Fibroblast of skin of scalp (primary cell): ENCODE results near the gene GMCL2.
"Not testable (repeated sequence)": the region's sequence is repeated elsewhere in the genome, so short reads cannot be mapped to it uniquely, and the experiment has no call there.

Experiments used
- DNase-seq: peaks from one replicate; pipeline ENCODE4 v3.0.0-alpha.2; 2013

Gene GMCL2

GRCh38 chr5:178204935-178205748, 18.0 kb upstream of the GMCL2 start:
- DNase-seq = peak; percentile 79

- DNase-seq = peak; percentile 96
These were observed 17.2 kb upstream of the GMCL2 start, which contains the start of gene HNRNPAB for GRCh38 chr5:178204182-178204934. HNRNPAB (plus strand) TSS chr5:178204533; CDS start chr5:178204838, 305 bp downstream.

GRCh38 chr5:178203670-178204181, 16.6 kb upstream of the GMCL2 start:
- no peak for DNase-seq

GRCh38 chr5:178202541-178202940, 15.4 kb upstream of the GMCL2 start:
- DNase-seq = no peak

- DNase-seq = no peak
These were observed 14.7 kb upstream of the GMCL2 start for GRCh38 chr5:178201927-178202235.

- no peak for DNase-seq
These were observed 14.2 kb upstream of the GMCL2 start for GRCh38 chr5:178201221-178201926.

GRCh38 chr5:178199581-178200434, 12.6 kb upstream of the GMCL2 start:
- DNase-seq = no peak

GRCh38 chr5:178198706-178199105, 11.5 kb upstream of the GMCL2 start:
- DNase-seq = no peak

GRCh38 chr5:178198151-178198550, 11.0 kb upstream of the GMCL2 start:
- not testable (repeated sequence) for DNase-seq

GRCh38 chr5:178196986-178197385, 9.8 kb upstream of the GMCL2 start:
- no peak for DNase-seq

GRCh38 chr5:178196281-178196812, 9.2 kb upstream of the GMCL2 start:
- peak; percentile 42 for DNase-seq

- no peak for DNase-seq
These were observed 6.9 kb upstream of the GMCL2 start for GRCh38 chr5:178194026-178194425.

GRCh38 chr5:178193251-178193809, 6.2 kb upstream of the GMCL2 start:
- no peak for DNase-seq

GRCh38 chr5:178192787-178193186, 5.6 kb upstream of the GMCL2 start:
- DNase-seq = no peak

GRCh38 chr5:178192244-178192643, 5.1 kb upstream of the GMCL2 start:
- no peak for DNase-seq

- DNase-seq = no peak
These were observed 4.5 kb upstream of the GMCL2 start for GRCh38 chr5:178191661-178192060.

GRCh38 chr5:178189433-178189832, 2.3 kb upstream of the GMCL2 start:
- DNase-seq = no peak

- peak; percentile 38 for DNase-seq
These were observed 744 bp downstream of the GMCL2 start for GRCh38 chr5:178186427-178186826.

- no peak for DNase-seq
These were observed 4.9 kb downstream of the GMCL2 start for GRCh38 chr5:178182158-178182876.

GRCh38 chr5:178180141-178180863, 6.9 kb downstream of the GMCL2 start:
- no peak for DNase-seq
